H1 (cell line): Measurements from ENCODE around the gene DCANP1. TPM values are rescaled to one million over a fixed set of nuclear protein-coding genes. Genes with fewer than 3 reads are reported as not detected.

ENCODE experiments used
- GTF2F1 ChIP-seq: IDR thresholded peaks from 2 replicates; pipeline ENCODE4 v1.6.1; 2012; ENCODE audit warnings: low read depth, low read length, improper control_type of control experiment, borderline replicate concordance
- polyA plus RNA-seq, 7 experiments: library from polyadenylated mRNA; depleted of rRNA in 3 of 7; stranded (reverse) in 5 of 7; unstranded in 2 of 7; fragments of >200 nt in 5 of 7; fragments of 200-250 nt in 2 of 7; gene quantifications; 1 replicate in 5 of 7; 2 replicates in 1 of 7; 4 replicates in 1 of 7; pipeline versions ENCODE4 v1.2.1 to v1.2.3, GENCODE V29; 2011 to 2013; ENCODE audit warnings: missing spikeins in 2 of 7, mixed read lengths in 2 of 7
- total RNA-seq: library from RNA; stranded (reverse); fragmentation: NEBNext Ultra II Directional; extraction: Animal tissue kit (Norgen Biotek cat#: 25700); gene quantifications from 2 replicates; pipeline ENCODE4 v1.2.1, GENCODE V29; 2021

The DCANP1 gene
- total and polyA plus RNA-seq, 2 of the 8 experiments (the other 6 are each of a cell fraction or from before 2014, with no cell fraction given) = not detected

GRCh38 chr5:135461481-135462151 lies 14.5 kb upstream of the DCANP1 start (continued):
- TF ChIP-seq GTF2F1 = no peak
